Measurements from ENCODE around the gene EIF4A2.

GRCh38 chr3:186825294-186825821, 42.0 kb downstream of the EIF4A2 start:
- TF ChIP-seq CTCF (IDR thresholded peaks at IDR 0.05; ENCODE audit: borderline replicate concordance, extremely low read depth, low read length, poor library complexity, severe bottlenecking) (no peak), EZH2 (IDR thresholded peaks at IDR 0.05; ENCODE audit: borderline replicate concordance, low read depth, low read length, severe bottlenecking) (no peak)
